Measurements from ENCODE around the gene OCRL.
A peak's percentile ranks its signal among the peaks of the same experiment; 100 is the strongest.

The OCRL gene

GRCh38 chrX:129540068-129540653 is at the start of gene OCRL:
TSS of gene OCRL (plus strand) at chrX:129540259. CDS start at chrX:129540440, 181 bp downstream.
- peak in 5 of 6 experiments; percentile 10 to 39 (median 16) for DNase-seq

- no peak for DNase-seq
These were observed 49.7 kb upstream of the OCRL start for GRCh38 chrX:129490330-129490729.

GRCh38 chrX:129493643-129494042 is 46.4 kb upstream of the OCRL start:
- no peak for DNase-seq

GRCh38 chrX:129494887-129495286 is 45.2 kb upstream of the OCRL start:
- DNase-seq: no peak

GRCh38 chrX:129495900-129496299 is 44.2 kb upstream of the OCRL start:
- no peak for DNase-seq

GRCh38 chrX:129496625-129497024 is 43.4 kb upstream of the OCRL start:
- no peak for DNase-seq

- no peak for DNase-seq
These were observed 42.8 kb upstream of the OCRL start for GRCh38 chrX:129497146-129497843.

GRCh38 chrX:129510331-129510730 is 29.7 kb upstream of the OCRL start:
- DNase-seq: no peak

GRCh38 chrX:129511689-129512088 is 28.4 kb upstream of the OCRL start:
- DNase-seq: no peak

- no peak for DNase-seq
These were observed 27.6 kb upstream of the OCRL start for GRCh38 chrX:129512409-129512808.

- no peak for DNase-seq
These were observed 23.7 kb upstream of the OCRL start for GRCh38 chrX:129516402-129516801.

GRCh38 chrX:129520151-129520550 is 19.9 kb upstream of the OCRL start:
- no peak for DNase-seq

- peak in 2 of 6 experiments; percentile 10 to 23 for DNase-seq
These were observed 17.6 kb upstream of the OCRL start for GRCh38 chrX:129522184-129523078.

- peak in 5 of 6 experiments; percentile 1 to 27 (median 15) for DNase-seq
These were observed 16.8 kb upstream of the OCRL start, which contains the start of gene SMARCA1 for GRCh38 chrX:129523079-129523911. TSS of gene SMARCA1 (minus strand) at chrX:129523490. CDS start at chrX:129523370, 120 bp downstream.

- DNase-seq: no peak
These were observed 15.7 kb upstream of the OCRL start for GRCh38 chrX:129524250-129524850.

GRCh38 chrX:129525162-129525561 is 14.9 kb upstream of the OCRL start:
- no peak for DNase-seq

- no peak for DNase-seq
These were observed 14.2 kb upstream of the OCRL start for GRCh38 chrX:129525896-129526295.

- DNase-seq: no peak
These were observed 10.3 kb upstream of the OCRL start for GRCh38 chrX:129529685-129530281.

GRCh38 chrX:129530410-129530809 is 9.6 kb upstream of the OCRL start:
- no peak for DNase-seq

- DNase-seq: no peak
These were observed 8.9 kb upstream of the OCRL start for GRCh38 chrX:129531132-129531531.

GRCh38 chrX:129534816-129535578 is 5.1 kb upstream of the OCRL start:
- no peak for DNase-seq

Measured in stimulated activated naive CD4-positive, alpha-beta T cell (primary cell).